Colonic mucosa (tissue), 4 donors: Measurements from ENCODE around the gene EMX2. TPM values are rescaled to one million over a fixed set of nuclear protein-coding genes. Genes with fewer than 3 reads are reported as not detected.

Experiments
- DNase-seq: peaks from one replicate; pipeline ENCODE4 v3.0.0-alpha.2; 2020
- H3K27ac ChIP-seq: fragments of 200-600 bp; one replicate; pipeline ENCODE4 v1.8.0; 2021
- H3K27me3 ChIP-seq: fragments of 200-600 bp; one replicate; pipeline ENCODE4 v1.8.0; 2021
- H3K36me3 ChIP-seq: fragments of 200-600 bp; one replicate; pipeline ENCODE4 v1.8.0; 2021
- H3K4me1 ChIP-seq: fragments of 200-600 bp; one replicate; pipeline ENCODE4 v1.8.0; 2021; ENCODE audit warnings: mild to moderate bottlenecking
- H3K4me3 ChIP-seq: fragments of 200-600 bp; one replicate; pipeline ENCODE4 v1.8.0; 2021
- H3K9ac ChIP-seq, 2 donors: one replicate each; pipeline ENCODE4 v1.7.0; 2013; ENCODE audit warnings: control low read depth in 2 of 2, low read depth in 2 of 2, low read length in 2 of 2
- H3K9me3 ChIP-seq: fragments of 200-600 bp; one replicate; pipeline ENCODE4 v1.8.0; 2021
- CTCF ChIP-seq: fragments of 200-600 bp; IDR thresholded peaks from one replicate; pipeline ENCODE4 v1.8.0; 2022; ENCODE audit warnings: antibody characterized with exemption, mild to moderate bottlenecking
- intact Hi-C: fragments of 100-400 bp; cut with DNase I; formaldehyde crosslinking; loops from one replicate; pipeline ENCODE4 v1.14.1; 2022
- total RNA-seq, 2 donors: library from RNA; stranded (reverse); fragmentation: NEBNext Ultra II Directional in 1 of 2; extraction: Animal tissue kit (Norgen Biotek cat#: 25700) in 1 of 2; gene quantifications; one replicate each; pipeline ENCODE4 v1.2.1, GENCODE V29; 2021
- donor health status: healthy.
- donor health status: DM: no; HTN: no; CAD: no.
- donor health status: DM: no; HTN: no; CAD: no.

Gene EMX2
- total RNA-seq, 2 donors from 2014 or later, result not detected

GRCh38 chr10:117536072-117536865, 6.3 kb upstream of the EMX2 start:
- Histone ChIP-seq H3K4me1 (peaks cover 6% of the 10 kb centered on the region), H3K4me3 (no peak overlapping the region), H3K9me3 (no peaks in the 10 kb centered on the region), H3K9ac (no peak overlapping the region), H3K36me3 (no peaks in the 10 kb centered on the region), H3K27ac (no peak overlapping the region), H3K27me3 (peaks cover 99% of the 10 kb centered on the region)
- no peak for DNase-seq
- TF ChIP-seq CTCF, result no peak
- intact Hi-C loops, result loop anchor here (5.0 kb wide), 1 partner anchor 706 kb away; no protein-coding TSS in a partner anchor

- Histone ChIP-seq H3K9ac (no peak overlapping the region), H3K9me3 (no peaks in the 10 kb centered on the region), H3K27me3 (peaks cover 98% of the 10 kb centered on the region), H3K27ac (no peak overlapping the region), H3K4me1 (peaks cover 6% of the 10 kb centered on the region), H3K36me3 (no peaks in the 10 kb centered on the region), H3K4me3 (no peak overlapping the region)
- intact Hi-C loops, result loop anchor here (5.0 kb wide), 1 partner anchor 705 kb away; no protein-coding TSS in a partner anchor
- TF ChIP-seq CTCF, result no peak
- no peak for DNase-seq
Observed at GRCh38 chr10:117536866-117537435, 5.6 kb upstream of the EMX2 start.

GRCh38 chr10:117537436-117537903, 5.1 kb upstream of the EMX2 start:
- Histone ChIP-seq H3K36me3 (no peaks in the 10 kb centered on the region), H3K9me3 (no peaks in the 10 kb centered on the region), H3K27ac (no peak overlapping the region), H3K4me1 (peaks cover 6% of the 10 kb centered on the region), H3K4me3 (no peak overlapping the region), H3K27me3 (peaks cover 98% of the 10 kb centered on the region), H3K9ac (no peak overlapping the region)
- intact Hi-C loops, result loop anchor here (5.0 kb wide), 1 partner anchor 705 kb away; no protein-coding TSS in a partner anchor
- TF ChIP-seq CTCF, result peak; percentile 50
- no peak for DNase-seq

- Histone ChIP-seq H3K4me3 (no peak overlapping the region), H3K27ac (no peak overlapping the region), H3K27me3 (peaks cover 95% of the 10 kb centered on the region), H3K36me3 (no peaks in the 10 kb centered on the region), H3K9me3 (no peaks in the 10 kb centered on the region), H3K9ac (peak overlapping the region in 1 of 2 donors; percentile 18), H3K4me1 (peaks cover 6% of the 10 kb centered on the region)
- no peak for TF ChIP-seq CTCF
- intact Hi-C loops, result loop anchor here (5.0 kb wide), 1 partner anchor 704 kb away; no protein-coding TSS in a partner anchor
- no peak for DNase-seq
Observed at GRCh38 chr10:117537904-117538524, 4.5 kb upstream of the EMX2 start.

GRCh38 chr10:117539361-117539773, 3.2 kb upstream of the EMX2 start:
- DNase-seq, result no peak
- H3K4me1 ChIP-seq, result peaks cover 16% of the 10 kb centered on the region
- no peaks in the 10 kb centered on the region for H3K36me3 ChIP-seq
- peaks cover 95% of the 10 kb centered on the region for H3K27me3 ChIP-seq
- TF ChIP-seq CTCF, result no peak
- H3K27ac ChIP-seq, result no peak overlapping the region
- no peaks in the 10 kb centered on the region for H3K9me3 ChIP-seq
- intact Hi-C loops, result loop anchor here (5.0 kb wide), 1 partner anchor 703 kb away; no protein-coding TSS in a partner anchor
- H3K4me3 ChIP-seq, result no peak overlapping the region
- no peak overlapping the region for H3K9ac ChIP-seq
